ENCODE results near the gene PODNL1. TPM values are rescaled to one million over a fixed set of nuclear protein-coding genes. Genes with fewer than 3 reads are reported as not detected.

Gene PODNL1
- total RNA-seq, 1 donor from 2014 or later = not detected

DNA sequence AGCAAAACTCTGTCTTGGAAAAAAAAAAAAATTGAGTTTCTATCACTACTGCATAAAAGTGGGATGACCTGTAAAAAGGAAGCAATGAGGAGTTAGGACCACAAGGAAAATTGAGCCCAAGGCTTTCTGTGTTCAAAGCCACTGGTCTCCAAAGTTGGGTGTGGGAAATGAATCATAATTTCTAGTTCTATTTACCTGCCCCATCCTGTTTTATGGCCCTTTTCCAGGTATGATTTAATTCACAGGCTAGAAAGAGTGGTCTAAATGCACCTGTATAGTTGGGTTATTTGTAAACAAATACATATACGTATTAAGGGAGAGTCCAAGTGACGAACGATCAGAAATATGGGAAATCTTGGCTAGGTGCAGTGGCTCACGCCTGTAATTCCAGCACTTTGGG, 8.2 kb upstream of the PODNL1 start:
- TF ChIP-seq, protein P1, sequence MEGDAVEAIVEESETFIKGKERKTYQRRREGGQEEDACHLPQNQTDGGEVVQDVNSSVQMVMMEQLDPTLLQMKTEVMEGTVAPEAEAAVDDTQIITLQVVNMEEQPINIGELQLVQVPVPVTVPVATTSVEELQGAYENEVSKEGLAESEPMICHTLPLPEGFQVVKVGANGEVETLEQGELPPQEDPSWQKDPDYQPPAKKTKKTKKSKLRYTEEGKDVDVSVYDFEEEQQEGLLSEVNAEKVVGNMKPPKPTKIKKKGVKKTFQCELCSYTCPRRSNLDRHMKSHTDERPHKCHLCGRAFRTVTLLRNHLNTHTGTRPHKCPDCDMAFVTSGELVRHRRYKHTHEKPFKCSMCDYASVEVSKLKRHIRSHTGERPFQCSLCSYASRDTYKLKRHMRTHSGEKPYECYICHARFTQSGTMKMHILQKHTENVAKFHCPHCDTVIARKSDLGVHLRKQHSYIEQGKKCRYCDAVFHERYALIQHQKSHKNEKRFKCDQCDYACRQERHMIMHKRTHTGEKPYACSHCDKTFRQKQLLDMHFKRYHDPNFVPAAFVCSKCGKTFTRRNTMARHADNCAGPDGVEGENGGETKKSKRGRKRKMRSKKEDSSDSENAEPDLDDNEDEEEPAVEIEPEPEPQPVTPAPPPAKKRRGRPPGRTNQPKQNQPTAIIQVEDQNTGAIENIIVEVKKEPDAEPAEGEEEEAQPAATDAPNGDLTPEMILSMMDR (IDR thresholded peaks at IDR 0.05; ENCODE audit: insufficient read depth, low read length, severe bottlenecking) = no peak
- FAIRE-seq (no peak), DNase-seq (ENCODE audit: low read depth) (peak; percentile 95)
- Histone ChIP-seq H3K27me3 (ENCODE audit: control insufficient read depth, insufficient read depth, low read length) (no peaks in the 10 kb centered on the region), H3K4me3 (ENCODE audit: low read depth, low read length) (no peak overlapping the region), H3K36me3 (ENCODE audit: control insufficient read depth, insufficient read depth, low read length) (no peaks in the 10 kb centered on the region)

DNA sequence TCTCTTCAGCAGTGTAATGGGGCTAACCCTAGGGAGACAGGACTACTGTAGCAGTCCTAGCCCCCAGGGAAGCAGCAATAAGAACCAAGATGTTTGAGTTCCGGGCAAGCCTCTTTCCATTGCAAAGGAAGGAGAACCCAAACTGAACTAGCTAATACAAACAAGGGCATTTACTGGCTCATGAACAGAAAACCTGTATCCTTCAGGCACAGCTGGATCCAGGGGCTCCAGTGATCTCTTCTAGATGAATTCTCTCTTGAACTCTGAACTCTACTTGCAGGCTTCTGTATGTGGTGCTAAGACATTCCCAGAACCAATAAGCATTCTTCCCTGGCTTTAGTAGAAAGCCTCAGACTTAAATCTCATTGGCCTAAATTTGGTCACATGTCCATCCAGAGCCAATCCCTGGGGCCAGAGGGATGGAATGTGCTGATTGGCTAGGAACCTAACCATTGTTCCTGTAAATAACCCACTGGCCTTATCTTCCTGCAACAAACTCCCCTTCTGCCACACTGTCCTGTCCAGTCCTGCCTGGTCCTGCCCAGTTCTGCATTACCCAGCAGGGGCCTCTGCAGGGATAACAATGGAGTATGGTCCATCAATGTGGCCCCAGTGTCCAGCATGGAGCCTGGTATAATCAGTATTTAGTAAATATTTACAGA, 3.9 kb upstream of the PODNL1 start:
- FAIRE-seq = no peak

DNA sequence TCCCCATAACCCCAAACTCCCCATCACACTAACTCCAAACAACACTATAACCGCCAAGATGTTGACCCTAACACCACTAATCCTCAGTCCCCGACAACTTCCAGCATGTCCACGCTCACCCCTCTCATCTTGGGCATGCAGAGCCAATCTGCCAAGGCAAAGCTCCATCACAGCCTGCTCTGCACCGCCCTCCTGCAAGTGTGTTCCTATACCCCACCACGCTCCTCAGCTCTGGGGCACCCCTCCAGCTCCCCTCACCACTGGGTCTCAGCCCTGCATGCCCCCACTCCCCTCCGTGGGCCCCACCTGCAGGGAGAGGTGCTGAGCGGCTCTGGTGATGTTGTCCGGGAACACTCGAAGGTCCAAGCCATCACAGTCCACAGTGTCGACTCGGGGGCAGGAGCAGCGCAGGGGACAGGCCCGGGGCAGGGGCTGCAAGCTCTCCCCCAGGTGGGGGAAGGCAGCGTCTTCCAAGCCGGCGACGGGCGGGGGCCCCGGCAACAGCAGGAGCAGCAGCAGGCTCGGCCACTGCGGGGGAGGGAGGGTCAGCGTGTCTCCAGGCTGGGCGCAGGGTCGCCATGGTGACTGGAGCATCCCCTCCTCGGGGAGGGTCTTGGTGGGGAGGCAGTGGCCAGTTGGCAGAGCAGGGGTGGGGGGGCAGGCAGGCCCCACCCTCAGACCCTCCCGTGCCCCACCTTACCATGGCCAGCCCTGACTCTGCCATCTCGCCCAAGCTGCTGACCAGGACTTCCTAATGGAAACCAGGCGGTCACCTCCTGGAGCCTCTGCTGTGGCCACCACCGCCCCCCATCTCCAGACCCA, 527 bp downstream of the PODNL1 start:
- Histone ChIP-seq H3K27me3 (ENCODE audit: control insufficient read depth, insufficient read depth, low read length) (no peaks in the 10 kb centered on the region), H3K36me3 (ENCODE audit: control insufficient read depth, insufficient read depth, low read length) (no peaks in the 10 kb centered on the region), H3K4me3 (ENCODE audit: low read depth, low read length) (peak overlapping the region; percentile 1)
- DNase-seq (ENCODE audit: low read depth) (no peak), FAIRE-seq (no peak)
- TF ChIP-seq, protein P1 (IDR thresholded peaks at IDR 0.05; ENCODE audit: insufficient read depth, low read length, severe bottlenecking) = no peak

More for the DNA sequence above, 3.9 kb upstream of the PODNL1 start:
- Histone ChIP-seq H3K4me3 (ENCODE audit: low read depth, low read length) (no peak overlapping the region), H3K27me3 (ENCODE audit: control insufficient read depth, insufficient read depth, low read length) (no peaks in the 10 kb centered on the region), H3K36me3 (ENCODE audit: control insufficient read depth, insufficient read depth, low read length) (no peaks in the 10 kb centered on the region)
- DNase-seq (ENCODE audit: low read depth) = peak; percentile 27
- TF ChIP-seq, protein P1 (IDR thresholded peaks at IDR 0.05; ENCODE audit: insufficient read depth, low read length, severe bottlenecking) = no peak

DNA sequence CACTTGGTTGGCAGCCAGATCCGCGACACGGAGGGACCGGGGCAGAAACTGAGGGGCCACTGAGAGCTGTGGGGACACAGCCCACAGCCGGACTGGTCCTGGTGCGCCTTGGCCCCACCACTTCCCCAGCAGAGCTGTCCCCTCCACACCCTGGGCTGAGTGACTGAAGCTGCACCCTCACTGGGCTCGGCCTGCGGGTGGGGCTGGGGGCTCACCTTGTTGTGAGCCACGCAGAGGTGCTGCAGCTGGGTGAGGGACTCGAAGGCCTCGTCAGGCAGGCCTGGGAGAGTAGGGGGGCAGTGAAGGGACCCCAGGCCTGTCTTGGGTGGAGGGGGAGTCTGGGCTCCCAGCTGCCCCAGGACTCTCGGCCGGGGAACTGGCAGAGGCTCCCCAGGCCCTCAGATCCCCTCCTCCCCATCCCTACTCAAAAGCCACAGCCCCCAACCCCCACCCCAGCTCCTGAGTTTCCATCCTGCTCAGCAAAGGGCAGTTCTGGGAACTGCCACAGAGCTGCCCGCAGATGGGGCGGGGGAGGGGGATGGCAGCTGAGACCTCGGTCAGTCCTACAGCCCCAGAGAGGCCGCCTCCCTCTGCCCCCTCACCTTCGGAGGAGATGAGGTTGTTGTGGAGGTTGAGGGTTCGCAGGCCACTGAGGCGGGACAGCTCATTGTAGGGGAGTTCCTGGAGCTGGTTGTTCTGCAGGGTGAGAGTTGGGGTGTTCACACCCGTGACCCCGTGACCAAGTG, 2.3 kb downstream of the PODNL1 start:
- DNase-seq (ENCODE audit: low read depth) (no peak), FAIRE-seq (no peak)
- Histone ChIP-seq H3K27me3 (ENCODE audit: control insufficient read depth, insufficient read depth, low read length) (no peaks in the 10 kb centered on the region), H3K36me3 (ENCODE audit: control insufficient read depth, insufficient read depth, low read length) (no peaks in the 10 kb centered on the region), H3K4me3 (ENCODE audit: low read depth, low read length) (no peak overlapping the region)
- TF ChIP-seq, protein P1 (IDR thresholded peaks at IDR 0.05; ENCODE audit: insufficient read depth, low read length, severe bottlenecking) = no peak

DNA sequence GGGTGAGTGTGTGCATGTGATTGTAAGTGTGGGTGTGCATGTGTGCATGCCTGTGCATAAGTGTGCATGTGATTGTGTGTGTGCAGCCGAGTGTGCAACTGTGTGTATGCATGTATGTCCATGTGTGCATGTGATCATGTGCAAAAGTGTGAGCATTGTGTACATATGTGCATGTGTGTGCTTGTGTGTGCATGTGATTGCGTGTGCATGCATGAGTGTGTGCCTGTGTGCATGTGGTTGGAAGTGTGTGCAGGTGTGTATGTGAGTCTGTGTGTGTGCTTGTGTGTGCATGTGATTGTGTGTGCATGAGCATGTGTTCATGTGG, 3.5 kb downstream of the PODNL1 start:
- no peaks in the 10 kb centered on the region for H3K27me3 ChIP-seq (ENCODE audit: control insufficient read depth, insufficient read depth, low read length)
- peaks cover 2% of the 10 kb centered on the region for H3K36me3 ChIP-seq (ENCODE audit: control insufficient read depth, insufficient read depth, low read length)
- DNase-seq (ENCODE audit: low read depth) (no peak), FAIRE-seq (peak; percentile 99)
- no peak overlapping the region for H3K4me3 ChIP-seq (ENCODE audit: low read depth, low read length)
- TF ChIP-seq, protein P1 (IDR thresholded peaks at IDR 0.05; ENCODE audit: insufficient read depth, low read length, severe bottlenecking) = no peak
